Measurements from ENCODE around the gene BAMBI. TPM values are rescaled to one million over a fixed set of nuclear protein-coding genes. Genes with fewer than 3 reads are reported as not detected.
"Not testable (repeated sequence)": the region's sequence is repeated elsewhere in the genome, so short reads cannot be mapped to it uniquely, and the experiment has no call there.

BAMBI gene
- polyA plus RNA-seq = 1 to 10 TPM; 2.0 to 4.2 (median 2.3) TPM

GRCh38 chr10:28676968-28677887 is at the start of gene BAMBI:
TSS of gene BAMBI (plus strand) at chr10:28677521. CDS start at chr10:28677898, 377 bp downstream.
- H3K27ac ChIP-seq (ENCODE audit: low read depth, low read length) = no peak within 1 kb of the TSS
- WGBS, 3 donors = 0 to 1% (median 1%) methylated on average over 91 to 120 of the region's 120 CpGs

- 26 to 33% (median 28%) methylated on average over 15 of the region's 15 CpGs for WGBS, 3 donors
- no peak overlapping the region for H3K27ac ChIP-seq (ENCODE audit: low read depth, low read length)
Measured at GRCh38 chr10:28628184-28628893, 49.0 kb upstream of the BAMBI start.

GRCh38 chr10:28631896-28632583 is 45.3 kb upstream of the BAMBI start:
- 82 to 88% (median 84%) methylated on average over 5 of the region's 5 CpGs for WGBS, 3 donors
- H3K27ac ChIP-seq (ENCODE audit: low read depth, low read length) = no peak overlapping the region

- no peak overlapping the region for H3K27ac ChIP-seq (ENCODE audit: low read depth, low read length)
- 58 to 90% (median 75%) methylated on average over 1 of the region's 1 CpG for WGBS, 3 donors
Measured at GRCh38 chr10:28632584-28632945, 44.8 kb upstream of the BAMBI start.

GRCh38 chr10:28633750-28634149 is 43.6 kb upstream of the BAMBI start:
- 48 to 91% (median 87%) methylated on average over 6 of the region's 6 CpGs for WGBS, 3 donors
- no peak overlapping the region for H3K27ac ChIP-seq (ENCODE audit: low read depth, low read length)

- H3K27ac ChIP-seq (ENCODE audit: low read depth, low read length) = no peak overlapping the region
- WGBS, 3 donors = 55 to 81% (median 80%) methylated on average over 5 of the region's 5 CpGs
Measured at GRCh38 chr10:28637346-28637745, 40.0 kb upstream of the BAMBI start.

- H3K27ac ChIP-seq (ENCODE audit: low read depth, low read length) = no peak overlapping the region
Measured at GRCh38 chr10:28638392-28638791, 38.9 kb upstream of the BAMBI start.

- WGBS, 3 donors = 64 to 73% (median 71%) methylated on average over 2 of the region's 2 CpGs
- no peak overlapping the region for H3K27ac ChIP-seq (ENCODE audit: low read depth, low read length)
Measured at GRCh38 chr10:28640551-28640950, 36.8 kb upstream of the BAMBI start.

GRCh38 chr10:28644647-28645046 is 32.7 kb upstream of the BAMBI start:
- WGBS, 3 donors = 60 to 71% (median 68%) methylated on average over 5 of the region's 5 CpGs
- no peak overlapping the region for H3K27ac ChIP-seq (ENCODE audit: low read depth, low read length)

GRCh38 chr10:28652106-28652505 is 25.2 kb upstream of the BAMBI start:
- no peak overlapping the region for H3K27ac ChIP-seq (ENCODE audit: low read depth, low read length)
- WGBS, 3 donors = 40 to 100% (median 96%) methylated on average over 2 of the region's 2 CpGs

GRCh38 chr10:28652703-28653102 is 24.6 kb upstream of the BAMBI start:
- no peak overlapping the region for H3K27ac ChIP-seq (ENCODE audit: low read depth, low read length)
- 85 to 93% (median 91%) methylated on average over 5 of the region's 5 CpGs for WGBS, 3 donors

GRCh38 chr10:28658824-28659223 is 18.5 kb upstream of the BAMBI start:
- not testable (repeated sequence) for H3K27ac ChIP-seq (ENCODE audit: low read depth, low read length)
- WGBS, 3 donors = 84 to 89% (median 87%) methylated on average over 7 of the region's 7 CpGs

- 50 to 63% (median 56%) methylated on average over 3 of the region's 3 CpGs for WGBS, 3 donors
- no peak overlapping the region for H3K27ac ChIP-seq (ENCODE audit: low read depth, low read length)
Measured at GRCh38 chr10:28661035-28661434, 16.3 kb upstream of the BAMBI start.

GRCh38 chr10:28663576-28664368 is 13.5 kb upstream of the BAMBI start:
- WGBS, 3 donors = 5 to 7% (median 7%) methylated on average over 9 of the region's 9 CpGs
- H3K27ac ChIP-seq (ENCODE audit: low read depth, low read length) = no peak overlapping the region

- H3K27ac ChIP-seq (ENCODE audit: low read depth, low read length) = no peak overlapping the region
- 45 to 56% (median 54%) methylated on average over 6 of the region's 6 CpGs for whole genome bisulfite sequencing, 3 donors
Measured at GRCh38 chr10:28664369-28664740, 13.0 kb upstream of the BAMBI start.

GRCh38 chr10:28666751-28667467 is 10.4 kb upstream of the BAMBI start:
- 83 to 89% (median 88%) methylated on average over 12 of the region's 12 CpGs for WGBS, 3 donors
- H3K27ac ChIP-seq (ENCODE audit: low read depth, low read length) = no peak overlapping the region

GRCh38 chr10:28668363-28669226 is 8.7 kb upstream of the BAMBI start:
- no peak overlapping the region for H3K27ac ChIP-seq (ENCODE audit: low read depth, low read length)
- WGBS, 3 donors = 1 to 2% (median 1%) methylated on average over 59 of the region's 59 CpGs
